Pancreas (tissue), 10 donors: ENCODE data around the gene TRAF5. TPM values are rescaled to one million over a fixed set of nuclear protein-coding genes. Genes with fewer than 3 reads are reported as not detected.

ENCODE experiments used
- ATAC-seq, 4 donors: fragments of 200-7000 bp; cut with Tn5 transposase; one replicate each; pipeline versions ENCODE4 v1.8.0 to v1.9.1; 2020; ENCODE audit warnings: mild to moderate bottlenecking in 4 of 4, moderate library complexity in 4 of 4
- DNase-seq, 6 donors: peaks; one replicate each; pipeline ENCODE4 v3.0.0-alpha.2; 2020
- FAIRE-seq: peaks from 2 replicates; lab custom pipeline; 2012; peaks lifted over from hg19 to GRCh38; lab: Jason Lieb, UNC
- H3K27ac ChIP-seq, 4 donors: fragments of 200-600 bp; sonication (generic); 1 replicate in 3 of 4; 2 replicates in 1 of 4; pipeline versions ENCODE4 v1.5.0 to v1.8.0; 2020
- H3K27me3 ChIP-seq, 4 donors: fragments of 200-600 bp; one replicate each; pipeline ENCODE4 v1.8.0; 2021
- H3K36me3 ChIP-seq, 3 donors: fragments of 200-600 bp; sonication (generic) in 1 of 3; one replicate each; pipeline versions ENCODE4 v1.5.0 to v1.8.0; 2020 to 2021
- H3K4me1 ChIP-seq, 3 donors: fragments of 200-600 bp; one replicate each; pipeline ENCODE4 v1.8.0; 2021
- H3K4me3 ChIP-seq, 4 donors: fragments of 200-600 bp; sonication (generic) in 2 of 4; one replicate each; pipeline versions ENCODE4 v1.5.0 to v1.8.0; 2020 to 2021
- H3K9me3 ChIP-seq, 4 donors: fragments of 200-600 bp; one replicate each; pipeline ENCODE4 v1.8.0; 2021
- WGBS, 2 donors: extraction: QIAGEN DNeasy Blood & Tissue Kit; methylation state at CpG; one replicate each; pipeline ENCODE4 v1.1.7; 2013; 5-methylcytosine and 5-hydroxymethylcytosine counted together
- intact Hi-C, 3 donors: fragments of 100-400 bp; cut with DNase I; formaldehyde crosslinking; loops; one replicate each; pipeline versions ENCODE4 v1.11.1 to v1.14.2; 2022
- polyA plus RNA-seq, 2 donors: library from polyadenylated mRNA; stranded (reverse); fragments of 200-250 nt; gene quantifications; one replicate each; pipeline ENCODE4 v1.2.3, GENCODE V29; 2013
- total RNA-seq, 6 donors: library from RNA; stranded (reverse); fragmentation: NEBNext Ultra II Directional in 4 of 6; extraction: Animal tissue kit (Norgen Biotek cat#: 25700) in 4 of 6; gene quantifications; one replicate each; pipeline versions ENCODE4 v1.2.1 to v1.2.4, GENCODE V29; 2021 to 2023
- TF ChIP-seq, protein P1 (sequence below), 4 donors: fragments of 200-600 bp; sonication (generic) in 3 of 4; IDR thresholded peaks; one replicate each; pipeline versions ENCODE4 v1.5.0 to v1.8.0; 2021; ENCODE audit warnings: antibody characterized with exemption in 4 of 4
- donor health status: healthy with polysubstance abuse.
- donor health status: DM: no; HTN: no; CAD: no; lungs with moderate emphysema.
- donor health status: DM: no; HTN: no; CAD: no.
- donor health status: control.
- donor health status: control.
- donor health status: Bipolar disorder and iron deficiency.
- donor health status: DM: yes; HTN: yes; CAD: no.
- donor health status: DM: no; HTN: no; CAD: no.
- donor health status: DM: no; HTN: no; CAD: no.
- donor health status: DM: yes; HTN: yes; CAD: no.

The TRAF5 gene
- total and polyA plus RNA-seq, 8 donors = 14.5 to 26.6 (median 23.2) TPM

GRCh38 chr1:211327346-211327921, 801 bp downstream of the TRAF5 start:
- intact Hi-C loops = loop anchor here in 1 of 3 donors (10.0 kb wide), 1 partner anchor 147 kb away; no protein-coding TSS in a partner anchor
- Histone ChIP-seq H3K9me3 (no peaks in the 10 kb centered on the region), H3K27me3 (no peaks in the 10 kb centered on the region), H3K4me1 (peaks cover 13 to 37% (median 13%) of the 10 kb centered on the region in 3 donors), H3K4me3 (peak overlapping the region; percentile 59 to 85 (median 68)), H3K27ac (peak overlapping the region; percentile 58 to 93 (median 82)), H3K36me3 (no peaks in the 10 kb centered on the region)
- WGBS, 2 donors = 17 to 19% methylated on average over 16 of the region's 16 CpGs
- peak; percentile 70 to 79 (median 76) for ATAC-seq
- peak; percentile 77 to 88 (median 85) for DNase-seq
- TF ChIP-seq, protein P1, sequence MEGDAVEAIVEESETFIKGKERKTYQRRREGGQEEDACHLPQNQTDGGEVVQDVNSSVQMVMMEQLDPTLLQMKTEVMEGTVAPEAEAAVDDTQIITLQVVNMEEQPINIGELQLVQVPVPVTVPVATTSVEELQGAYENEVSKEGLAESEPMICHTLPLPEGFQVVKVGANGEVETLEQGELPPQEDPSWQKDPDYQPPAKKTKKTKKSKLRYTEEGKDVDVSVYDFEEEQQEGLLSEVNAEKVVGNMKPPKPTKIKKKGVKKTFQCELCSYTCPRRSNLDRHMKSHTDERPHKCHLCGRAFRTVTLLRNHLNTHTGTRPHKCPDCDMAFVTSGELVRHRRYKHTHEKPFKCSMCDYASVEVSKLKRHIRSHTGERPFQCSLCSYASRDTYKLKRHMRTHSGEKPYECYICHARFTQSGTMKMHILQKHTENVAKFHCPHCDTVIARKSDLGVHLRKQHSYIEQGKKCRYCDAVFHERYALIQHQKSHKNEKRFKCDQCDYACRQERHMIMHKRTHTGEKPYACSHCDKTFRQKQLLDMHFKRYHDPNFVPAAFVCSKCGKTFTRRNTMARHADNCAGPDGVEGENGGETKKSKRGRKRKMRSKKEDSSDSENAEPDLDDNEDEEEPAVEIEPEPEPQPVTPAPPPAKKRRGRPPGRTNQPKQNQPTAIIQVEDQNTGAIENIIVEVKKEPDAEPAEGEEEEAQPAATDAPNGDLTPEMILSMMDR (IDR thresholded peaks at IDR 0.05) = no peak
- FAIRE-seq = no peak

DNA sequence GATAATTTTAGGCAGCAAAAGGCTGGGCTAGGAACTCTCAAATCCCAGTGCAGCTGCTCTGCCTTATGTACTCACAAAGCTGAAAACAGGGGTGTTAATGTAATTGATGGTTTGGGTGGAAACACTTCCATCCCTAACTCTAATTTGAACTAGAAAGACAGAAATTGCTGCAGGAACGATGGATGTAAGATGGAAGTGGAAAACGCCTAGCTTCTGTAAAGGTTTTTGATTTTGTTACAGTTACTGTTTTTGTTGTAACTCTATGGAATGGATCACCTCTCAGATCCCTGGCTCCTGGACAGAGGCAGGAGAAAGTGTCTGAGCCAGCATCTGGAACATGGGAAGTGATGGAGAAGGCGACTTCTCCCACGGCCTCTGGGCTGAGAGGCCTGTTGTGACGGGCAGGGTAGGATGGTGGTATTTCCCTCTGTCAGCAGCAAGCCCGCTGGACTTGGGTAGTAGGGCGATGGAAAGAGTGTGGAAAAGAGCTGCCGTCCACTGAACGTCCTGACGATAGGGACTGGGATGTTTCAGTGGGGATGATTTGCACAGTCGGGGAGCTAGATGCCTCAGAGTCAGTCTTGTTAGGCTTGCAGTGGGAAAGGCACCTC, 1.6 kb downstream of the TRAF5 start:
- ATAC-seq (peak in 1 of 4 donors; percentile 1), FAIRE-seq (no peak), DNase-seq (no peak)
- no peaks in the 10 kb centered on the region for H3K36me3 ChIP-seq
- H3K27me3 ChIP-seq = no peaks in the 10 kb centered on the region
- 41 to 50% methylated on average over 11 of the region's 11 CpGs for WGBS, 2 donors
- peaks cover 19 to 45% (median 19%) of the 10 kb centered on the region in 3 donors for H3K4me1 ChIP-seq
- H3K9me3 ChIP-seq = no peaks in the 10 kb centered on the region
- H3K4me3 ChIP-seq = peak overlapping the region in 3 of 4 donors; percentile 59 to 85 (median 67)
- TF ChIP-seq, protein P1 (IDR thresholded peaks at IDR 0.05) = no peak
- H3K27ac ChIP-seq = peak overlapping the region; percentile 58 to 93 (median 82)
- intact Hi-C loops = loop anchor here in 1 of 3 donors (10.0 kb wide), 1 partner anchor 147 kb away; no protein-coding TSS in a partner anchor

DNA sequence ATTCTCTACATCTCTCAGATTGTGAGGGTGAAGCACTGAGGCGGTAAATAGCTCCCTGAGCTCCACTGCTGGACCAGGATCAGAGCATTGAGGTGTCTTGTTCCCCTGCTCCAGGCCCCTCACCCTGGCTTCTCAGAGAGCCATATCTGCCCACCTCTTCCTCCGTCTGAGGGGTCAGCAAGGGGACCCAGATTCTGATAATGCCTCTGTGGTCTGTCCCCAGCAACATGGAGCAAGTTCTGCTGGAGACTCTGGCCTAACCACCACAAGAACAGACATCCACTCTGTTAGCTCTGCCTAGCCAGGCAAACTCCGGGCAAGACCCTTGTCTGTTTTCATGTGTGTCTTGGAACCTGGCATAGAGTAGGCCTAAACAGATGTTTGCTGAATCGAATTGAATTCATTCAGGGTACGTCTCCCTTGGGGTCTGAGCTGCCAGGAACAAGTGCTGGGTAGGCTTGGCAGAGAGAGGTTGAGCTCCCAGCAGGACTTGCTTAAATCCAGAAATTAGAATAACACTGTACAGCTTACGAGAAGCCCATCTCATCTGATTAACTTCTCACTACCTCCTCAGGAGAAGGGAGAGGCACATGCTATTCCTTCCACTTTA, 2.3 kb downstream of the TRAF5 start:
- peak in 1 of 6 donors; percentile 21 for DNase-seq

DNA sequence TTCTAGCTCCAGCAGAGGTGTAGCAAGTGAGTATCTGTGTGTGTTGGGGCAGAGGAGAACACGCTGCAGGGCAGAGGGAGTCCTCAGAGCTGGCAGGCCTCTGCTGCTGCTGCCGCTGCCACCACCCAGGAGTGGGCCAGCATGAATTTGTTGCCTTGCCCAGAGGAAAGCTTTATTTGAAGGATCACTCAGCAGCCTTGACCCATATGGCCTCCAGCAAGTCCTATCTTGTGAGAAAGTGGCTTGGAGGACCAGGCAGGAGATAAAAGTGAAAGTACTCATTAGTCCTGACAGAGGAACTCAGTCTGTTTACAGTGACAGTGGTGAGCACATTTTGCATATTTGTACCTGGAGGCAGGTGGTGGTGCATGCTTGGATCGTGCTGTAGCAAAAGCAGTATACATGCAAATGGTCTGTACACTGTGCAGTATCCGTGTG, 3.1 kb downstream of the TRAF5 start:
- DNase-seq (no peak), ATAC-seq (peak in 1 of 4 donors; percentile 5), FAIRE-seq (no peak)
- whole genome bisulfite sequencing, 2 donors = 41 to 43% methylated on average over 4 of the region's 4 CpGs
- TF ChIP-seq, protein P1 (IDR thresholded peaks at IDR 0.05) = no peak
- no peaks in the 10 kb centered on the region for H3K27me3 ChIP-seq
- no peaks in the 10 kb centered on the region for H3K9me3 ChIP-seq
- H3K36me3 ChIP-seq = no peaks in the 10 kb centered on the region
- peak overlapping the region in 3 of 4 donors; percentile 79 to 93 (median 84) for H3K27ac ChIP-seq
- peak overlapping the region in 2 of 4 donors; percentile 17 to 85 for H3K4me3 ChIP-seq
- H3K4me1 ChIP-seq = peaks cover 23 to 59% (median 25%) of the 10 kb centered on the region in 3 donors
- intact Hi-C loops = loop anchor here in 1 of 3 donors (10.0 kb wide), 1 partner anchor 145 kb away; no protein-coding TSS in a partner anchor

More for the DNA sequence above, 2.3 kb downstream of the TRAF5 start:
- 43 to 49% methylated on average over 6 of the region's 6 CpGs for WGBS, 2 donors
- Histone ChIP-seq H3K4me3 (peak overlapping the region in 3 of 4 donors; percentile 59 to 85 (median 67)), H3K27ac (peak overlapping the region in 3 of 4 donors; percentile 79 to 93 (median 84)), H3K4me1 (peaks cover 20 to 52% (median 23%) of the 10 kb centered on the region in 3 donors), H3K9me3 (no peaks in the 10 kb centered on the region), H3K27me3 (no peaks in the 10 kb centered on the region), H3K36me3 (no peaks in the 10 kb centered on the region)
- no peak for FAIRE-seq
- intact Hi-C loops = loop anchor here in 1 of 3 donors (10.0 kb wide), 1 partner anchor 146 kb away; no protein-coding TSS in a partner anchor
- ATAC-seq = no peak
- TF ChIP-seq, protein P1 (IDR thresholded peaks at IDR 0.05) = no peak
